NCI-H2171 treated with DMSO at 0.1 percent for 48 hours (cell line): ENCODE measurements around the gene ADAMTS7.
"Not testable (repeated sequence)": the region's sequence is repeated elsewhere in the genome, so short reads cannot be mapped to it uniquely, and the experiment has no call there.

Source experiments
- DNase-seq: peaks from one replicate; lab custom pipeline; 2025; lab: John Stamatoyannopoulos, UW

ADAMTS7 gene

GRCh38 chr15:78811124-78811824 lies at the start of gene ADAMTS7:
TSS of gene ADAMTS7 (minus strand) at chr15:78811464. CDS start at chr15:78811220, 244 bp downstream.
- peak; percentile 10 for DNase-seq

- peak; percentile 86 for DNase-seq
These were observed 48.9 kb upstream of the ADAMTS7 start for GRCh38 chr15:78859971-78860719.

DNA sequence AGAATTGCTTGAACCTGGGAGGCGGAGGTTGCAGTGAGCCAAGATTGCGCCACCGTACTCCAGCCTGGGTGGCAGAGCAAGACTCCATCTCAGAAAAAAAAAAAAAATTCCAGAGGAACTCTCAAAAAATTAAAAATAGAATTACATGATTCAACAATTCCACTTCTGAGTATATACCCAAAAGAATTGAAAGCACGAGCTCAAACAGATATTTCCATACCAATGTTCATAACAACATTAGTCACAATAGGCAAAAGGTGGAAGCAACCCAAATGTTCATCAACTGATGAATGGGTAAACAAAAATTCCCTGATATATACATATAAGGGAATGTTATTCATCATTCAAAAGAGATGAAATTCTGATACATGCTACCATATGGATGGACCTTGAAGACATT lies 44.5 kb upstream of the ADAMTS7 start:
- no peak for DNase-seq

GRCh38 chr15:78854833-78855372 lies 43.6 kb upstream of the ADAMTS7 start:
- DNase-seq: no peak

DNA sequence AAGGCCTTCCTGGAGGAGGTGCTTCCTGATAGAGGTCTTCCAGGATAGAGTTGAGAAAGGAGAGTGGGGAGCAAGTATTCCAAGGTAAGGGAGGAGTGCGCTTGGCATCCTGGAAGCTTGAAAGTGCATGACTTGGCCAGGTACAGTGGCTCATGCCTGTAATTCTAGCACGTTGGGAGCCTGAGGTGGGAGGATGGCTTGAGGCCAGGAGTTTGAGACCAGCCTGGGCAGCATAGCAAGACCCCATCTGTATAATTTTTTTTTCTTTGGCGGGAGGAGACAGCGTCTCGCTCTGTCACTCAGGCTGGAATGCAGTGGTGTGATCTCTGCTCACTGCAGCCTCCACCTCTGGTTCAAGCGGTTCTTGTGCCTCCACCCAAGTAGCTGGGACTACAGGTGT lies 42.2 kb upstream of the ADAMTS7 start:
- DNase-seq: no peak

- DNase-seq: no peak
These were observed 39.9 kb upstream of the ADAMTS7 start for GRCh38 chr15:78850941-78851755.

GRCh38 chr15:78850352-78850751 lies 39.1 kb upstream of the ADAMTS7 start:
- no peak for DNase-seq

DNA sequence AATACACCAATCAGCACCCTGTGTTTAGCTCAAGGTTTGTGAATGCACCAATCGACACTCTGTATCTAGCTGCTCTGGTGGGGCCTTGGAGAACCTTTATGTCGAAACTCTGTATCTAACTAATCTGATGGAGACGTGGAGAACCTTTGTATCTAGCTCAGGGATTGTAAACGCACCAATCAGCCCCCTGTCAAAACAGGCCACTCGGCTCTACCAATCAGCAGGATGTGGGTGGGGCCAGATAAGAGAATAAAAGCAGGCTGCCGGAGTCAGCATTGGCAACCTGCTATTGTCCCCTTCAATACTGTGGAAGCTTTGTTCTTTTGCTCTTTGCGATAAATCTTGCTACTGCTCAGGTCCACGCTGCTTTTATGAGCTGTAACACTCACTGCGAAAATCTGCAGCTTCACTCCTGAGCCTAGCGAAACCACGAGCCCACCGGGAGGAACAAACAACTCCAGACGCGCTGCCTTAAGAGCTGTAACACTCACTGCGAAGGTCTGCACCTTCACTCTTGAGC lies 36.2 kb upstream of the ADAMTS7 start:
- not testable (repeated sequence) for DNase-seq

GRCh38 chr15:78846906-78847305 lies 35.6 kb upstream of the ADAMTS7 start:
- not testable (repeated sequence) for DNase-seq

DNA sequence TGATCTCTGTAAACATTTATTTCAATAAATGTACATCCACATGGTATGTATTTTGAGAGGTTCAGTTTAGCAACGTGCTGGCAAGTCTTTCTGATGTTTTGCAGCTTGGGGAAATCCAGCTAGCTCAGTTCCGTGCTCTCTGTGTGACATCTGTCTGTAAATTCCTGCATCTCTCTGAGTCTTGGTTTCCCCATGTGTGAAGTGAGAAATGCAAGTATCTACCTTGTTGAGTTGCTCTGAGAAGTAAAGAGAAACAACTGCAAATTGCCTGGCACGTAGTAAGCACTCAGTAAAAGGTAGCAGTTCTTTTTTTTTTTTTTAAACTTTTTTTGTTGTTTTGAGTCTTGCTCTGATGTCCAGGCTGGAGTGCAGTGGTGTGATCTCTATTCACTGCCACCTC lies 31.3 kb upstream of the ADAMTS7 start:
- no peak for DNase-seq

- no peak for DNase-seq
These were observed 30.6 kb upstream of the ADAMTS7 start for GRCh38 chr15:78841891-78842290.

DNA sequence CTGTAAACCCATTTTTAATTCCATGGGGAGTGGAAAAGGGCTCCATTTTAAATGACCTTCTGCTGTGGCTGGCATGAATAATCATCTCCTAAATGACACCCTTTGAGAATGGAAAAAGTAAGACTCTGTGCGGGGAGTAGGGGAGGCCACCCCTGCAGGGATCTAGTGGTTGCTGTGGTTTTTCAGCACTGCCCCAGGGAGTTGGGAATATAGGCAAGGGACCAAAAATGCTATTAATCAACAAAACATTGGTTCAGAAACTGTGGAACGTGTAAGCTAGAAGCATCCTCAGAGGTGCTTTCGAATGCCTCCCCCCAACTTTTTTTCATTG lies 30.1 kb upstream of the ADAMTS7 start:
- no peak for DNase-seq

DNA sequence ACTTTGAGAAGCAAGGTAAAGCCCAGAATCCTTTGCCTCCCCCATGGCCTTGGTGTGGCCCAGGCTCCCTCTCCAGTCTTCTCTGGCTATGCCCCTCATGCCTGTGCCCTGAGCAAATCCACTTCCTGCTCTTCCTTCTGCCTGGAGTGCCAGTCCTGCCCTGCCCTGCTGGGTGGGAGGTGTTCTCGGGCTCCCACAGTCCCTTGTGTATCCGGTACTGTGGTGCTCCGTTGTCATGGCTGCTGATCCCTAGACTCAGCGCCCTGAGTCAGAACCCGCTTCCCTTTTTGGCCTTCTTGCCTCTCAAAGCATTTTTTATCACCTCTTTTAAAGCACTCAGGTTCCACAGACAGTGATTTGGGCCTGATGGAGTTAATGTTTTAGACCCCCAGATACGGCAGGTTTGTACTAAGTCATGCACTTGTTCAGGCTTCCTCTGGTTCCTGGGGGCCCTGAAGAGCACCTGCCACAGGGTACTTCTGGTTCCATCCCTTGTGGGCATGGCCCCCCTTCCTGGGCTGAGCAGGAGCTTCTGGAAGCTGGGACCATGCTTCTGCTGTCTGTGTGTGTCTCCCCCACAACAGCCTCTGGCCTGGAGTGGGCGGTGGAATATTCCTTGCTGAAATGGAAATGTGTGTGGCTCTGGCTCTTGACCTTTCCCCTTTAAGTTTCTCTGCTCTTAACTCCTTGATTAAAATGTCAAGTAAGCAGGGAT lies 29.6 kb upstream of the ADAMTS7 start:
- no peak for DNase-seq

DNA sequence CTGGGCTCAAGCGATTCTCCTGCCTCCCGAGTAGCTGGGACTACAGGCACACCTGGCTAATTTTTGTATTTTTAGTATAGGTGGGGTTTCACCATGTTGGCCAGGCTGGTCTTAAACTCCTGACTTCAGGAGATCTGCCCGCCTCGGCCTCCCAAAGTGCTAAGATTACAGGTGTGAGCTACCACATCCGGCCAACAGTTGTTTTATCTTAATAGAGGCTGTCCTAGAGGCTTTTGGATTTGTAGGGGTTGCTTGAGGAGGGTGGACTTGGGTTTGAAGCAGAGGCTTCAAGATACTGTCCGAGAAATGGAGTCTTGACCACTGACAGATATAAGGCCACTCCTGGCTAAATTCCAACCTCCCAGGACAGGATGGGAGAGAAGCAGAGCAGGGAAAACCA lies 27.9 kb upstream of the ADAMTS7 start:
- DNase-seq: not testable (repeated sequence)

GRCh38 chr15:78838489-78838888 lies 27.2 kb upstream of the ADAMTS7 start:
- DNase-seq: no peak

- DNase-seq: no peak
These were observed 26.3 kb upstream of the ADAMTS7 start for GRCh38 chr15:78837543-78837942.

DNA sequence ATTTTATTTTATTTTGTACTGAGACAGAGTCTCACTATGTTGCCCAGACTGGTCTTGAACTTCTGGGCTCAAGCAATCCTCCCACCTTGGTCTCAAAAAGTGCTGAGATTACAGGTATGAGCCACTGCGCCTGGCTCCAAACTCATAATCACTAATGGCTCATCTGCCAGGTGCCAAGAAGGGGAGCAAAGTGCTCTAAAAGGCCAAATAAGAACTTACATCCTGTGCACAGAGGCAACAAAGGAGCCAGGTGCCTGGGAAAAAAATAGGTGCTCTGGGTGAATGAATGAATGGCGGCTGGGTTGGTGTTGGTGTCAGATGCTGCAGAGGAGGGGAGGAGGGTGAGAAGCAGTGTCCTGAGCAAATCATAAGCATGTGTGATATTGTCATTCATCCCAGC lies 25.9 kb upstream of the ADAMTS7 start:
- no peak for DNase-seq

GRCh38 chr15:78836333-78836732 lies 25.1 kb upstream of the ADAMTS7 start:
- DNase-seq: no peak

DNA sequence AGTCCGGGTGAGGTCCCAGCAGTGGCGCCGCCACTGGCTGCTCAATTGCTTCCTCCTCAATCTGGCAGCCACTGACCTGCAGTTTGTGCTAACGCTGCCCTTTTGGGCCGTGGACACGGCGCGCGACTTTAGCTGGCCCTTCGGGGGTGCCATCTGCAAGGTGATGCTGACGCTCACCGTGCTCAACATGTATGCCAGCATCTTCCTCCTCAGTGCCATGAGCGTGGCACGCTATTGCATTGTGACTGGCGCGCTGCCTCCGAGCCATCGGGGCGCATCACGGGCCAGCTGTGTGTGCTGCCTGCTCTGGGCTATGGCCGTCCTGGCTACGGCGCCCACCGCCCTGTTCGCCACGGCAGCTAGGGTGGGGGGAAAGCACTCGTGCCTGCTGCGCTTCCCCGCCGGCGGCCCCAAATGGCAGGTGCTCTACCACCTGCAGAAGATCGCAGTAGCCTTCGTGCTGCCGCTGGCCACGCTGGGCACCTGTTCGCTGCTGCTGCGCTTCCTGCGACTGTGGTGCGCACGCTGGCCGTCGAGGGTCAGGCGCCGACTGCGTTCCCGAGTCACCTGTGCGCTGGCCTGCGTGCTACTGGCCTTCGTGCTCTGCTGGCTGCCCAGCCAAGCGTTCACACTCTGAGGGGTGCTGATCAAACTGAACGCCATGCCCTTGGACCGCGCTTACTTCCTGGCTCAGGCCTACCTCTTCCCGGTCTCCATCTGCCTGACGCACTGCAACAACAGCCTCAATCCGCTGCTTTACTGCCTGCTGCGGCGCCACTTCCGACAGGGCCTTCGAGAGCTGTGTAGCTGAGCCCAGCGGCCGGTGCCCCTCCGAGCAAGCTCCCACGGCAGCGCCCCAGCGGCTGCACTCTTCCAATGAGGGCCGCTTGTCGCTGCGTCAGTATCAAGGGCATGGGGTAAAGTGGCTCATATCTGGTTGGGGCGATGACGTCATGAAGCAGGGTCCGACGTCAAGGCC lies 20.3 kb upstream of the ADAMTS7 start:
- no peak for DNase-seq

- no peak for DNase-seq
These were observed 19.4 kb upstream of the ADAMTS7 start for GRCh38 chr15:78830514-78831228.
